A673 (cell line): ENCODE data around the gene WASF1.

Experiments
- EZH2 ChIP-seq: fragments of 200-600 bp; sonication (generic); IDR thresholded peaks from 2 replicates; pipeline ENCODE4 v1.6.1; 2017; ENCODE audit warnings: borderline replicate concordance, low read depth, mild to moderate bottlenecking, mixed read lengths, antibody characterized with exemption, low read length; ENCODE audit not compliant: poor library complexity, severe bottlenecking
- TF ChIP-seq, protein P1 (sequence below): fragments of 300-800, 200-600 bp; sonication (generic); conservative IDR thresholded peaks from 2 replicates; pipeline ENCODE4 v1.5.1; 2017; ENCODE audit warnings: low read depth, mild to moderate bottlenecking, antibody characterized with exemption, low read length, moderate library complexity, mixed read lengths

GRCh38 chr6:110055387-110055735 lies 124.1 kb downstream of the WASF1 start:
- TF ChIP-seq, protein P1, sequence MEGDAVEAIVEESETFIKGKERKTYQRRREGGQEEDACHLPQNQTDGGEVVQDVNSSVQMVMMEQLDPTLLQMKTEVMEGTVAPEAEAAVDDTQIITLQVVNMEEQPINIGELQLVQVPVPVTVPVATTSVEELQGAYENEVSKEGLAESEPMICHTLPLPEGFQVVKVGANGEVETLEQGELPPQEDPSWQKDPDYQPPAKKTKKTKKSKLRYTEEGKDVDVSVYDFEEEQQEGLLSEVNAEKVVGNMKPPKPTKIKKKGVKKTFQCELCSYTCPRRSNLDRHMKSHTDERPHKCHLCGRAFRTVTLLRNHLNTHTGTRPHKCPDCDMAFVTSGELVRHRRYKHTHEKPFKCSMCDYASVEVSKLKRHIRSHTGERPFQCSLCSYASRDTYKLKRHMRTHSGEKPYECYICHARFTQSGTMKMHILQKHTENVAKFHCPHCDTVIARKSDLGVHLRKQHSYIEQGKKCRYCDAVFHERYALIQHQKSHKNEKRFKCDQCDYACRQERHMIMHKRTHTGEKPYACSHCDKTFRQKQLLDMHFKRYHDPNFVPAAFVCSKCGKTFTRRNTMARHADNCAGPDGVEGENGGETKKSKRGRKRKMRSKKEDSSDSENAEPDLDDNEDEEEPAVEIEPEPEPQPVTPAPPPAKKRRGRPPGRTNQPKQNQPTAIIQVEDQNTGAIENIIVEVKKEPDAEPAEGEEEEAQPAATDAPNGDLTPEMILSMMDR, result no peak
- TF ChIP-seq EZH2, result no peak
